GM23338 (cell line): Measurements from ENCODE around the gene MT1F. TPM values are rescaled to one million over a fixed set of nuclear protein-coding genes. Genes with fewer than 3 reads are reported as not detected.

Experiments used
- ATAC-seq: fragments of 200-7000 bp; cut with Tn5 transposase; 3 replicates; pipeline ENCODE4 v1.9.1; 2020
- DNase-seq: peaks from one replicate; pipeline ENCODE4 v3.0.0-alpha.2; 2015; ENCODE audit warnings: low spot score
- H2AFZ ChIP-seq: fragments of 200-600 bp; sonication (generic); 2 replicates; pipeline ENCODE4 v1.8.0; 2016; ENCODE audit warnings: antibody characterized with exemption, mild to moderate bottlenecking, moderate library complexity
- H3F3A ChIP-seq: fragments of 200-600 bp; sonication (generic); replicated peaks from 2 replicates; pipeline ENCODE4 v1.8.0; 2017; ENCODE audit warnings: antibody characterized with exemption, mixed run types, low read depth
- H3K27ac ChIP-seq: fragments of 200-600 bp; sonication (generic); 2 replicates; pipeline ENCODE4 v1.6.1; 2016; ENCODE audit warnings: low read depth
- H3K27me3 ChIP-seq: fragments of 200-600 bp; sonication (generic); 2 replicates; pipeline ENCODE4 v1.8.0; 2016; ENCODE audit warnings: mild to moderate bottlenecking, mixed run types, moderate library complexity; ENCODE audit not compliant: insufficient read depth
- H3K36me3 ChIP-seq: fragments of 200-600 bp; sonication (generic); 2 replicates; pipeline ENCODE4 v1.8.0; 2016; ENCODE audit warnings: mild to moderate bottlenecking; ENCODE audit not compliant: insufficient read depth
- H3K4me1 ChIP-seq: fragments of 200-600 bp; sonication (generic); 2 replicates; pipeline ENCODE4 v1.8.0; 2016; ENCODE audit warnings: mild to moderate bottlenecking, moderate library complexity; ENCODE audit not compliant: insufficient read depth
- H3K4me2 ChIP-seq: fragments of 200-600 bp; sonication (generic); 2 replicates; pipeline ENCODE4 v1.7.1; 2017; ENCODE audit warnings: mixed run types
- H3K4me3 ChIP-seq: fragments of 200-600 bp; sonication (generic); 2 replicates; pipeline ENCODE4 v1.6.1; 2016; ENCODE audit warnings: mixed run types
- H3K79me2 ChIP-seq: fragments of 200-600 bp; sonication (generic); replicated peaks from 2 replicates; pipeline ENCODE4 v1.8.0; 2017; ENCODE audit warnings: mild to moderate bottlenecking; ENCODE audit not compliant: insufficient read depth
- H3K9me2 ChIP-seq: fragments of 200-600 bp; sonication (generic); 2 replicates; pipeline ENCODE4 v1.8.0; 2017; ENCODE audit not compliant: insufficient read depth
- H4K20me1 ChIP-seq: fragments of 200-600 bp; sonication (generic); replicated peaks from 2 replicates; pipeline ENCODE4 v1.8.0; 2017; ENCODE audit warnings: mild to moderate bottlenecking; ENCODE audit not compliant: insufficient read depth
- H3K27ac Mint-ChIP-seq: 2 replicates; pipeline ENCODE4 v1.8.0; 2020; ENCODE audit warnings: inconsistent platforms, mild to moderate bottlenecking, moderate library complexity, mixed read lengths
- H3K27me3 Mint-ChIP-seq: 3 replicates; pipeline ENCODE4 v1.8.0; 2022; ENCODE audit warnings: low read depth, mild to moderate bottlenecking, moderate library complexity, mixed read lengths, inconsistent platforms; ENCODE audit not compliant: insufficient read depth, poor library complexity
- H3K36me3 Mint-ChIP-seq: 3 replicates; pipeline ENCODE4 v1.8.0; 2021; ENCODE audit warnings: low read depth, mild to moderate bottlenecking, inconsistent platforms, moderate library complexity, mixed read lengths
- H3K4me1 Mint-ChIP-seq: 3 replicates; pipeline ENCODE4 v1.8.0; 2020; ENCODE audit warnings: mild to moderate bottlenecking, inconsistent platforms, mixed read lengths
- H3K4me3 Mint-ChIP-seq: 3 replicates; pipeline ENCODE4 v1.8.0; 2021; ENCODE audit warnings: moderate library complexity, mild to moderate bottlenecking, inconsistent platforms, mixed read lengths
- H3K9me3 Mint-ChIP-seq: 3 replicates; pipeline ENCODE4 v1.8.0; 2020; ENCODE audit warnings: moderate library complexity, mild to moderate bottlenecking, inconsistent platforms, mixed read lengths
- CREB1 ChIP-seq: fragments of 250-450 bp; sonication (Bioruptor Pico); IDR thresholded peaks from 2 replicates; pipeline ENCODE4 v1.5.0; 2020; ENCODE audit warnings: low read depth, mild to moderate bottlenecking, moderate library complexity
- EZH2 ChIP-seq: fragments of 200-600 bp; sonication (generic); IDR thresholded peaks from one replicate; pipeline ENCODE4 v1.8.0; 2017; ENCODE audit warnings: antibody characterized with exemption, mild to moderate bottlenecking, low read depth; ENCODE audit not compliant: unreplicated experiment
- EZH2phosphoT487 ChIP-seq: fragments of 200-600 bp; sonication (generic); IDR thresholded peaks from one replicate; pipeline ENCODE4 v1.8.1; 2018; ENCODE audit warnings: antibody characterized with exemption; ENCODE audit not compliant: unreplicated experiment
- JUNB ChIP-seq: IDR thresholded peaks from one replicate; pipeline ENCODE4 v1.6.1; 2016; ENCODE audit warnings: antibody characterized with exemption; ENCODE audit not compliant: unreplicated experiment
- NANOG ChIP-seq: IDR thresholded peaks from 2 replicates; pipeline ENCODE4 v1.6.1; 2016; ENCODE audit warnings: antibody characterized with exemption, borderline replicate concordance
- POLR2AphosphoS5 ChIP-seq: IDR thresholded peaks from 2 replicates; pipeline ENCODE4 v1.6.1; 2016; ENCODE audit warnings: antibody characterized with exemption, low read depth
- STAT1 ChIP-seq: IDR thresholded peaks from one replicate; pipeline ENCODE4 v1.6.1; 2016; ENCODE audit warnings: antibody characterized with exemption; ENCODE audit not compliant: unreplicated experiment
- ZNF114 ChIP-seq: fragments of 250-450 bp; sonication (Bioruptor Pico); IDR thresholded peaks from 2 replicates; pipeline ENCODE4 v1.5.0; 2020; ENCODE audit warnings: mild to moderate bottlenecking, moderate library complexity
- ZNF331 ChIP-seq: fragments of 250-450 bp; sonication (Bioruptor Pico); IDR thresholded peaks from 2 replicates; pipeline ENCODE4 v1.5.0; 2020; ENCODE audit warnings: low read depth, mild to moderate bottlenecking, moderate library complexity
- polyA plus RNA-seq: library from polyadenylated mRNA; unstranded; fragments of >200 nt; fragmentation: Nextera tagmentation; extraction: Ambion mirVana; gene quantifications from 2 replicates; pipeline ENCODE4 v1.2.1, GENCODE V29; 2016
- total RNA-seq: library from RNA; depleted of rRNA; stranded (reverse); fragments of >200 nt; shearing (Covaris generic); gene quantifications from 2 replicates; pipeline ENCODE4 v1.2.3, GENCODE V29; 2014
- TF ChIP-seq, protein P1 (sequence below), 2 experiments: fragments of 200-600 bp in 1 of 2; sonication (generic) in 1 of 2; conservative IDR thresholded peaks; 2 replicates each; pipeline versions ENCODE4 v1.5.1 to v1.6.1; 2016 to 2017; ENCODE audit warnings: antibody characterized with exemption in 2 of 2, low read depth in 2 of 2, mild to moderate bottlenecking in 2 of 2, moderate library complexity in 1 of 2
- TF ChIP-seq, protein P2 (sequence below): fragments of 250-450 bp; sonication (Bioruptor Pico); IDR thresholded peaks from 2 replicates; pipeline ENCODE4 v1.5.0; 2020; ENCODE audit warnings: mild to moderate bottlenecking, moderate library complexity
- TF ChIP-seq, protein P3 (sequence below): IDR thresholded peaks from one replicate; pipeline ENCODE4 v1.6.1; 2018; ENCODE audit warnings: antibody characterized with exemption; ENCODE audit not compliant: unreplicated experiment
- TF ChIP-seq, protein P4 (sequence below): IDR thresholded peaks from 2 replicates; pipeline ENCODE4 v1.6.1; 2016; ENCODE audit warnings: antibody characterized with exemption

The MT1F gene
- total and polyA plus RNA-seq, 2 experiments from 2014 or later, result 7.4 to 107 TPM

DNA sequence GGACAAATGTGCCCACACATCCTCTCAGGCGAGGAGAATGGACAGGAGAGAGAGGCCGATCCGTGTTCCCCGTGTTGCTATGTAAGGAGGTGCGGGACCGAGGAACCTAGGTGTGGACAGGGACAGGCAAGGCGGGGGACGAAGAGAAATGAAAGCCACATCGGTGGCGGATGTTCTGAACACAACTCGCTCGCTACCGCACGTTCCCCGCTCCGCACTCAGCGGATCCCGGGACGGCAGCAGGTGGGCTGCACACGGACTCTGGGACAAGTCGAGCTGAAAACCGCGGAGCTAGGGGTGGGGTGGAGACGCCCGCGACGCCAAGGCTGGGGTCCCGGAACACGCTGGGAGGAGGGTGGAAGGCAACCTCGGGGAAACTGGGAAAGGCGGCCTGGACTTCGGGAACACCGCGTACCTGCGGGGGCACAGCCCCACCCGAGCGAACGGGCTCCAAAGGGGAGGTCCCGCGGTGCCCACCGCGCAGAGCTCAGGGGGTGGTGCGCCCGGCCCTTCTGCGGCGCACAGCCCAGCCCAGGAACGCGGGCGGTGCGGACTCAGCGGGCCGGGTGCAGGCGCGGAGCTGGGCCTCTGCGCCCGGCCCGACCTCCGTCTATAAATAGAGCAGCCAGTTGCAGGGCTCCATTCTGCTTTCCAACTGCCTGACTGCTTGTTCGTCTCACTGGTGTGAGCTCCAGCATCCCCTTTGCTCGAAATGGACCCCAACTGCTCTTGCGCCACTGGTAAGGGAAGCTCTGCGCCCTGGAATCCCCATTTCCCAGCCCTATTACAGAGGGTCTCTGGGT is 32.4 kb upstream of the MT1F start, which contains the start of gene MT1E:
TSS of gene MT1E (plus strand) at position 642 of the 803 bp plus-strand sequence. CDS start at position 713, 71 bp downstream.
- Mint-ChIP-seq H3K27me3 (peaks cover 88% of the 10 kb centered on the region), H3K9me3 (peaks cover 11% of the 10 kb centered on the region; the same call in 1 of the 3 replicates), H3K36me3 (peaks cover 14% of the 10 kb centered on the region; the same call in 1 of the 3 replicates), H3K4me1 (peaks cover 41% of the 10 kb centered on the region), H3K27ac (no peak within 1 kb of the TSS), H3K4me3 (peak within 1 kb of the TSS; percentile 82)
- Histone ChIP-seq H3K79me2 (no peaks in the 10 kb centered on the region), H4K20me1 (peaks cover 2% of the 10 kb centered on the region; the same call in 1 of the 2 replicates), H3K9me2 (no peaks in the 10 kb centered on the region; the same call in 1 of the 2 replicates), H3K27ac (no peak within 1 kb of the TSS), H3K27me3 (peaks cover 100% of the 10 kb centered on the region), H3K4me3 (peak within 1 kb of the TSS; percentile 63), H3K4me2 (peak within 1 kb of the TSS; percentile 84), H3K36me3 (no peaks in the 10 kb centered on the region), H3F3A (0 out of 2 replicates have a peak, but pooled peaks cover 8% of the 10 kb centered on the region), H3K4me1 (peaks cover 37% of the 10 kb centered on the region), H2AFZ (peak within 1 kb of the TSS; percentile 98)
- TF ChIP-seq NANOG (no peak), POLR2AphosphoS5 (peak; percentile 80), CREB1 (CRISPR knock-in tag) (no peak), JUNB (no peak), ZNF331 (CRISPR knock-in tag) (no peak), EZH2 (peak; percentile 51), STAT1 (no peak), EZH2phosphoT487 (peak; percentile 52), ZNF114 (CRISPR knock-in tag) (no peak)
- TF ChIP-seq, protein P1, sequence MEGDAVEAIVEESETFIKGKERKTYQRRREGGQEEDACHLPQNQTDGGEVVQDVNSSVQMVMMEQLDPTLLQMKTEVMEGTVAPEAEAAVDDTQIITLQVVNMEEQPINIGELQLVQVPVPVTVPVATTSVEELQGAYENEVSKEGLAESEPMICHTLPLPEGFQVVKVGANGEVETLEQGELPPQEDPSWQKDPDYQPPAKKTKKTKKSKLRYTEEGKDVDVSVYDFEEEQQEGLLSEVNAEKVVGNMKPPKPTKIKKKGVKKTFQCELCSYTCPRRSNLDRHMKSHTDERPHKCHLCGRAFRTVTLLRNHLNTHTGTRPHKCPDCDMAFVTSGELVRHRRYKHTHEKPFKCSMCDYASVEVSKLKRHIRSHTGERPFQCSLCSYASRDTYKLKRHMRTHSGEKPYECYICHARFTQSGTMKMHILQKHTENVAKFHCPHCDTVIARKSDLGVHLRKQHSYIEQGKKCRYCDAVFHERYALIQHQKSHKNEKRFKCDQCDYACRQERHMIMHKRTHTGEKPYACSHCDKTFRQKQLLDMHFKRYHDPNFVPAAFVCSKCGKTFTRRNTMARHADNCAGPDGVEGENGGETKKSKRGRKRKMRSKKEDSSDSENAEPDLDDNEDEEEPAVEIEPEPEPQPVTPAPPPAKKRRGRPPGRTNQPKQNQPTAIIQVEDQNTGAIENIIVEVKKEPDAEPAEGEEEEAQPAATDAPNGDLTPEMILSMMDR (conservative IDR thresholded peaks at IDR 0.05; ENCODE audit: low read depth in 2 of 2), result no peak
- TF ChIP-seq, protein P2, sequence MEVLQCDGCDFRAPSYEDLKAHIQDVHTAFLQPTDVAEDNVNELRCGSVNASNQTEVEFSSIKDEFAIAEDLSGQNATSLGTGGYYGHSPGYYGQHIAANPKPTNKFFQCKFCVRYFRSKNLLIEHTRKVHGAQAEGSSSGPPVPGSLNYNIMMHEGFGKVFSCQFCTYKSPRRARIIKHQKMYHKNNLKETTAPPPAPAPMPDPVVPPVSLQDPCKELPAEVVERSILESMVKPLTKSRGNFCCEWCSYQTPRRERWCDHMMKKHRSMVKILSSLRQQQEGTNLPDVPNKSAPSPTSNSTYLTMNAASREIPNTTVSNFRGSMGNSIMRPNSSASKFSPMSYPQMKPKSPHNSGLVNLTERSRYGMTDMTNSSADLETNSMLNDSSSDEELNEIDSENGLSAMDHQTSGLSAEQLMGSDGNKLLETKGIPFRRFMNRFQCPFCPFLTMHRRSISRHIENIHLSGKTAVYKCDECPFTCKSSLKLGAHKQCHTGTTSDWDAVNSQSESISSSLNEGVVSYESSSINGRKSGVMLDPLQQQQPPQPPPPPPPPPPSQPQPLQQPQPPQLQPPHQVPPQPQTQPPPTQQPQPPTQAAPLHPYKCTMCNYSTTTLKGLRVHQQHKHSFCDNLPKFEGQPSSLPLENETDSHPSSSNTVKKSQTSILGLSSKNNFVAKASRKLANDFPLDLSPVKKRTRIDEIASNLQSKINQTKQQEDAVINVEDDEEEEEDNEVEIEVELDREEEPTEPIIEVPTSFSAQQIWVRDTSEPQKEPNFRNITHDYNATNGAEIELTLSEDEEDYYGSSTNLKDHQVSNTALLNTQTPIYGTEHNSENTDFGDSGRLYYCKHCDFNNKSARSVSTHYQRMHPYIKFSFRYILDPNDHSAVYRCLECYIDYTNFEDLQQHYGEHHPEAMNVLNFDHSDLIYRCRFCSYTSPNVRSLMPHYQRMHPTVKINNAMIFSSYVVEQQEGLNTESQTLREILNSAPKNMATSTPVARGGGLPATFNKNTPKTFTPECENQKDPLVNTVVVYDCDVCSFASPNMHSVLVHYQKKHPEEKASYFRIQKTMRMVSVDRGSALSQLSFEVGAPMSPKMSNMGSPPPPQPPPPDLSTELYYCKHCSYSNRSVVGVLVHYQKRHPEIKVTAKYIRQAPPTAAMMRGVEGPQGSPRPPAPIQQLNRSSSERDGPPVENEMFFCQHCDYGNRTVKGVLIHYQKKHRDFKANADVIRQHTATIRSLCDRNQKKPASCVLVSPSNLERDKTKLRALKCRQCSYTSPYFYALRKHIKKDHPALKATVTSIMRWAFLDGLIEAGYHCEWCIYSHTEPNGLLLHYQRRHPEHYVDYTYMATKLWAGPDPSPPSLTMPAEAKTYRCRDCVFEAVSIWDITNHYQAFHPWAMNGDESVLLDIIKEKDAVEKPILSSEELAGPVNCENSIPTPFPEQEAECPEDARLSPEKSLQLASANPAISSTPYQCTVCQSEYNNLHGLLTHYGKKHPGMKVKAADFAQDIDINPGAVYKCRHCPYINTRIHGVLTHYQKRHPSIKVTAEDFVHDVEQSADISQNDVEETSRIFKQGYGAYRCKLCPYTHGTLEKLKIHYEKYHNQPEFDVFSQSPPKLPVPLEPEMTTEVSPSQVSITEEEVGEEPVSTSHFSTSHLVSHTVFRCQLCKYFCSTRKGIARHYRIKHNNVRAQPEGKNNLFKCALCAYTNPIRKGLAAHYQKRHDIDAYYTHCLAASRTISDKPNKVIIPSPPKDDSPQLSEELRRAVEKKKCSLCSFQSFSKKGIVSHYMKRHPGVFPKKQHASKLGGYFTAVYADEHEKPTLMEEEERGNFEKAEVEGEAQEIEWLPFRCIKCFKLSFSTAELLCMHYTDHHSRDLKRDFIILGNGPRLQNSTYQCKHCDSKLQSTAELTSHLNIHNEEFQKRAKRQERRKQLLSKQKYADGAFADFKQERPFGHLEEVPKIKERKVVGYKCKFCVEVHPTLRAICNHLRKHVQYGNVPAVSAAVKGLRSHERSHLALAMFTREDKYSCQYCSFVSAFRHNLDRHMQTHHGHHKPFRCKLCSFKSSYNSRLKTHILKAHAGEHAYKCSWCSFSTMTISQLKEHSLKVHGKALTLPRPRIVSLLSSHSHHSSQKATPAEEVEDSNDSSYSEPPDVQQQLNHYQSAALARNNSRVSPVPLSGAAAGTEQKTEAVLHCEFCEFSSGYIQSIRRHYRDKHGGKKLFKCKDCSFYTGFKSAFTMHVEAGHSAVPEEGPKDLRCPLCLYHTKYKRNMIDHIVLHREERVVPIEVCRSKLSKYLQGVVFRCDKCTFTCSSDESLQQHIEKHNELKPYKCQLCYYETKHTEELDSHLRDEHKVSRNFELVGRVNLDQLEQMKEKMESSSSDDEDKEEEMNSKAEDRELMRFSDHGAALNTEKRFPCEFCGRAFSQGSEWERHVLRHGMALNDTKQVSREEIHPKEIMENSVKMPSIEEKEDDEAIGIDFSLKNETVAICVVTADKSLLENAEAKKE (CRISPR knock-in tag), result no peak
- TF ChIP-seq, protein P3, sequence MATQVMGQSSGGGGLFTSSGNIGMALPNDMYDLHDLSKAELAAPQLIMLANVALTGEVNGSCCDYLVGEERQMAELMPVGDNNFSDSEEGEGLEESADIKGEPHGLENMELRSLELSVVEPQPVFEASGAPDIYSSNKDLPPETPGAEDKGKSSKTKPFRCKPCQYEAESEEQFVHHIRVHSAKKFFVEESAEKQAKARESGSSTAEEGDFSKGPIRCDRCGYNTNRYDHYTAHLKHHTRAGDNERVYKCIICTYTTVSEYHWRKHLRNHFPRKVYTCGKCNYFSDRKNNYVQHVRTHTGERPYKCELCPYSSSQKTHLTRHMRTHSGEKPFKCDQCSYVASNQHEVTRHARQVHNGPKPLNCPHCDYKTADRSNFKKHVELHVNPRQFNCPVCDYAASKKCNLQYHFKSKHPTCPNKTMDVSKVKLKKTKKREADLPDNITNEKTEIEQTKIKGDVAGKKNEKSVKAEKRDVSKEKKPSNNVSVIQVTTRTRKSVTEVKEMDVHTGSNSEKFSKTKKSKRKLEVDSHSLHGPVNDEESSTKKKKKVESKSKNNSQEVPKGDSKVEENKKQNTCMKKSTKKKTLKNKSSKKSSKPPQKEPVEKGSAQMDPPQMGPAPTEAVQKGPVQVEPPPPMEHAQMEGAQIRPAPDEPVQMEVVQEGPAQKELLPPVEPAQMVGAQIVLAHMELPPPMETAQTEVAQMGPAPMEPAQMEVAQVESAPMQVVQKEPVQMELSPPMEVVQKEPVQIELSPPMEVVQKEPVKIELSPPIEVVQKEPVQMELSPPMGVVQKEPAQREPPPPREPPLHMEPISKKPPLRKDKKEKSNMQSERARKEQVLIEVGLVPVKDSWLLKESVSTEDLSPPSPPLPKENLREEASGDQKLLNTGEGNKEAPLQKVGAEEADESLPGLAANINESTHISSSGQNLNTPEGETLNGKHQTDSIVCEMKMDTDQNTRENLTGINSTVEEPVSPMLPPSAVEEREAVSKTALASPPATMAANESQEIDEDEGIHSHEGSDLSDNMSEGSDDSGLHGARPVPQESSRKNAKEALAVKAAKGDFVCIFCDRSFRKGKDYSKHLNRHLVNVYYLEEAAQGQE, result no peak
- TF ChIP-seq, protein P4, sequence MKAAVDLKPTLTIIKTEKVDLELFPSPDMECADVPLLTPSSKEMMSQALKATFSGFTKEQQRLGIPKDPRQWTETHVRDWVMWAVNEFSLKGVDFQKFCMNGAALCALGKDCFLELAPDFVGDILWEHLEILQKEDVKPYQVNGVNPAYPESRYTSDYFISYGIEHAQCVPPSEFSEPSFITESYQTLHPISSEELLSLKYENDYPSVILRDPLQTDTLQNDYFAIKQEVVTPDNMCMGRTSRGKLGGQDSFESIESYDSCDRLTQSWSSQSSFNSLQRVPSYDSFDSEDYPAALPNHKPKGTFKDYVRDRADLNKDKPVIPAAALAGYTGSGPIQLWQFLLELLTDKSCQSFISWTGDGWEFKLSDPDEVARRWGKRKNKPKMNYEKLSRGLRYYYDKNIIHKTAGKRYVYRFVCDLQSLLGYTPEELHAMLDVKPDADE, result no peak
- ATAC-seq (peak; percentile 86), DNase-seq (peak; percentile 81)
